ENCODE results near the gene SLC12A2. TPM values are rescaled to one million over a fixed set of nuclear protein-coding genes. Genes with fewer than 3 reads are reported as not detected.

SLC12A2 gene
- total and polyA plus RNA-seq, 8 donors, result 2.1 to 575 (median 77.3) TPM

DNA sequence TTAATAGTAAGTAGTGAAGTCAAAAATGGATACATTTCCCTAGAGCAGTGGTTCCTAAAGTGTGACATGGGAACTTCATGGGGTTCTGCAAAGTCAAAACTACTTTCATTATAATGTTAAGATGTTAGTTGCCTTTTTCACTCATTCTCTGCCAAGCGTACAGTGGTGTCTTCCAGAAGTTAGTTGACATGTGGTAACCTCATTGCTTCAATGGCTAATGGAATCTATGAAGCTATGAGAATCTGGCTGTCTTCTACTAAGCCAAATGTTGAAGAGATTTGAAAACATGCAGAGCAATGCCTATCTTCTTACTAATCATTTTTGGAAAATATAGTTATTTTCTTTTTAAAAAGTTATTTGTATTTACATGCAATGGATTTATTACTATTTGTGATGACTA is 111.8 kb downstream of the SLC12A2 start:
- Histone ChIP-seq H3K9me3 (no peaks in the 10 kb centered on the region), H3K27me3 (no peaks in the 10 kb centered on the region), H3K4me1 (peaks cover 0 to 34% (median 16%) of the 10 kb centered on the region in 4 donors), H3K4me3 (no peak overlapping the region), H3K36me3 (peaks cover 0 to 28% (median 13%) of the 10 kb centered on the region in 4 donors), H3K27ac (no peak overlapping the region)
- intact Hi-C loops (cut with DNase I; ENCODE audit: low total_unique reads), result no loop called here
- TF ChIP-seq CTCF (IDR thresholded peaks at IDR 0.05) (no peak), EP300 (IDR thresholded peaks at IDR 0.05) (no peak), POLR2AphosphoS5 (IDR thresholded peaks at IDR 0.05) (no peak), POLR2A (IDR thresholded peaks at IDR 0.05) (no peak)
- 90 to 100% (median 95%) methylated on average over 1 of the region's 1 CpG for WGBS, 5 donors
- no peak for DNase-seq

GRCh38 chr5:128196080-128196479 is 112.5 kb downstream of the SLC12A2 start:
- 50 to 74% (median 66%) methylated on average over 2 of the region's 2 CpGs for WGBS, 5 donors
- H3K9me3 ChIP-seq, result no peaks in the 10 kb centered on the region
- DNase-seq, result no peak
- peaks cover 5 to 41% (median 24%) of the 10 kb centered on the region in 4 donors for H3K4me1 ChIP-seq
- peaks cover 0 to 20% (median 13%) of the 10 kb centered on the region in 4 donors for H3K36me3 ChIP-seq
- TF ChIP-seq CTCF (IDR thresholded peaks at IDR 0.05) (no peak), POLR2AphosphoS5 (IDR thresholded peaks at IDR 0.05) (no peak), POLR2A (IDR thresholded peaks at IDR 0.05) (no peak), EP300 (IDR thresholded peaks at IDR 0.05) (no peak)
- no peaks in the 10 kb centered on the region for H3K27me3 ChIP-seq
- H3K4me3 ChIP-seq, result no peak overlapping the region
- intact Hi-C loops (cut with DNase I; ENCODE audit: low total_unique reads), result no loop called here
- H3K27ac ChIP-seq, result no peak overlapping the region

DNA sequence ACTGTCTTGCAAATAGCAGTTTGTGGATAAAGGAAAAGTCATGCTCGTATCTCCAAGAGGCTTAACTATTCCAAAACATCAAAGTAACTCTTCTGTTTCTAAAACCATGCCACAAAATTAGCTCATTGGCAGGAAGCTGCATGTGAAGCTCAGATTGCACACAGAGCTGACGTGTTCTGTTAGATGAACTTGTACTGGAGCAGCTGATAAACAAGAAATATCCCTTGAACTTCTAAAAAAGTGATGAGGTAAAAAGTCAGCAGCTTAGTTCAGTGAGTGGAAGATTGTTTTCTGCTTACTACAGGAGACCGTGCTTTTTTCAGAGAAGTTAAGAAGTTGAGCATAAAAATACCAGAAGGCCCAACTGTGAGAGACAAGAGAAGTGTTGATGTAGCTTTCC is 113.2 kb downstream of the SLC12A2 start:
- TF ChIP-seq EP300 (IDR thresholded peaks at IDR 0.05), result no peak
- TF ChIP-seq POLR2A (IDR thresholded peaks at IDR 0.05), result no peak
- no peak for TF ChIP-seq CTCF (IDR thresholded peaks at IDR 0.05)
- no peak for TF ChIP-seq POLR2AphosphoS5 (IDR thresholded peaks at IDR 0.05)
- Histone ChIP-seq H3K4me1 (peaks cover 12 to 48% (median 31%) of the 10 kb centered on the region in 4 donors), H3K27me3 (no peaks in the 10 kb centered on the region), H3K9me3 (no peaks in the 10 kb centered on the region), H3K27ac (peak overlapping the region in 1 of 5 donors; percentile 48), H3K4me3 (no peak overlapping the region), H3K36me3 (peaks cover 0 to 16% (median 13%) of the 10 kb centered on the region in 4 donors)
- DNase-seq, result no peak
- WGBS, 5 donors, result 63 to 72% (median 70%) methylated on average over 3 of the region's 3 CpGs
- intact Hi-C loops (cut with DNase I; ENCODE audit: low total_unique reads), result no loop called here

- TF ChIP-seq CTCF (IDR thresholded peaks at IDR 0.05), result no peak
- no peak for TF ChIP-seq EP300 (IDR thresholded peaks at IDR 0.05)
- TF ChIP-seq POLR2AphosphoS5 (IDR thresholded peaks at IDR 0.05), result no peak
- TF ChIP-seq POLR2A (IDR thresholded peaks at IDR 0.05), result no peak
- peaks cover 12 to 50% (median 32%) of the 10 kb centered on the region in 4 donors for H3K4me1 ChIP-seq
- H3K36me3 ChIP-seq, result peaks cover 0 to 11% (median 6%) of the 10 kb centered on the region in 4 donors
- H3K4me3 ChIP-seq, result no peak overlapping the region
- H3K27me3 ChIP-seq, result no peaks in the 10 kb centered on the region
- DNase-seq, result peak in 1 of 2 donors; percentile 23
- H3K9me3 ChIP-seq, result no peaks in the 10 kb centered on the region
- WGBS, 5 donors, result 59 to 73% (median 64%) methylated on average over 4 of the region's 4 CpGs
- peak overlapping the region in 2 of 5 donors; percentile 13 to 48 for H3K27ac ChIP-seq
- intact Hi-C loops (cut with DNase I; ENCODE audit: low total_unique reads), result no loop called here
Measured at GRCh38 chr5:128197896-128198522, 114.4 kb downstream of the SLC12A2 start.

Data from stomach (tissue), 9 donors.